Heart left ventricle (tissue), 16 donors: ENCODE data around the gene RPAP2. TPM values are rescaled to one million over a fixed set of nuclear protein-coding genes. Genes with fewer than 3 reads are reported as not detected.

Experiments used
- ATAC-seq, 4 donors: fragments of 200-7000 bp; cut with Tn5 transposase; one replicate each; pipeline ENCODE4 v1.9.1; 2020 to 2022; ENCODE audit warnings: moderate library complexity in 4 of 4, mild to moderate bottlenecking in 3 of 4, moderate number of reproducible peaks in 1 of 4
- DNase-seq, 5 donors: peaks; one replicate each; pipeline ENCODE4 v3.0.0-alpha.2; 2020
- H3K27ac ChIP-seq, 12 donors: fragments of 200-600 bp; sonication (generic) in 4 of 12; one replicate each; pipeline versions ENCODE4 v1.5.0 to v1.8.0; 2016 to 2022; ENCODE audit warnings: mild to moderate bottlenecking in 2 of 12
- H3K27me3 ChIP-seq, 9 donors: fragments of 200-600 bp; sonication (generic) in 2 of 9; one replicate each; pipeline versions ENCODE4 v1.5.1 to v1.8.0; 2016 to 2022; ENCODE audit warnings: mild to moderate bottlenecking in 3 of 9
- H3K36me3 ChIP-seq, 9 donors: fragments of 200-600 bp; sonication (generic) in 2 of 9; one replicate each; pipeline versions ENCODE4 v1.5.0 to v1.8.0; 2018 to 2022; ENCODE audit warnings: mild to moderate bottlenecking in 2 of 9
- H3K4me1 ChIP-seq, 12 donors: fragments of 200-600 bp; sonication (generic) in 4 of 12; one replicate each; pipeline versions ENCODE4 v1.5.0 to v1.8.0; 2016 to 2022; ENCODE audit warnings: mild to moderate bottlenecking in 3 of 12
- H3K4me3 ChIP-seq, 12 donors: fragments of 200-600 bp; sonication (generic) in 4 of 12; one replicate each; pipeline versions ENCODE4 v1.5.0 to v1.8.0; 2017 to 2022; ENCODE audit warnings: mild to moderate bottlenecking in 9 of 12, moderate library complexity in 4 of 12
- H3K9me3 ChIP-seq, 12 donors: fragments of 200-600 bp; sonication (generic) in 4 of 12; one replicate each; pipeline versions ENCODE4 v1.5.0 to v1.8.0; 2016 to 2022; ENCODE audit warnings: mild to moderate bottlenecking in 1 of 12
- CTCF ChIP-seq, 12 donors: fragments of 200-600 bp; sonication (generic) in 4 of 12; IDR thresholded peaks; one replicate each; pipeline versions ENCODE4 v1.5.0 to v1.8.0; 2018 to 2022; ENCODE audit warnings: antibody characterized with exemption in 12 of 12, mild to moderate bottlenecking in 5 of 12
- POLR2A ChIP-seq, 2 donors: fragments of 450-650 bp; IDR thresholded peaks; one replicate each; pipeline ENCODE4 v1.6.1; 2017; ENCODE audit warnings: antibody characterized with exemption in 2 of 2, mild to moderate bottlenecking in 2 of 2, moderate library complexity in 2 of 2
- WGBS, 4 donors: extraction: QIAGEN DNeasy Blood & Tissue Kit in 2 of 4; methylation state at CpG; one replicate each; pipeline versions ENCODE4 v1.1.5 to v1.1.7; 2013 to 2018; 5-methylcytosine and 5-hydroxymethylcytosine counted together
- intact Hi-C, 10 donors: fragments of 100-400 bp; cut with DNase I; formaldehyde crosslinking; loops; one replicate each; pipeline versions ENCODE4 v1.11.1 to v1.14.2; 2022
- polyA plus RNA-seq, 2 donors: library from polyadenylated mRNA; stranded (reverse); fragments of 200-250 nt; gene quantifications; one replicate each; pipeline ENCODE4 v1.2.3, GENCODE V29; 2013
- total RNA-seq, 9 donors: library from RNA; depleted of rRNA in 2 of 9; stranded (reverse); fragments of >200 nt in 2 of 9; fragmentation: NEBNext Ultra II Directional in 3 of 9; extraction: Animal tissue kit (Norgen Biotek cat#: 25700) in 3 of 9; gene quantifications; one replicate each; pipeline versions ENCODE4 v1.1.0 to v1.2.4, GENCODE V29; 2016 to 2023
- donor health status: ischemic (EF 13 %, LVEDD 7.1; RV severe dilation, severe dysfunction).
- donor health status: healthy with polysubstance abuse.
- donor health status: DM: no; HTN: yes; CAD: no.
- donor health status: DM: no; HTN: no; CAD: no.
- donor health status: ischemic (EF 25% LVEDD 6.9; RV normal size, moderate dysfunction).
- donor health status: ischemic (EF 25% LVEDD 5.7; RV mildly dilated, moderate dysfunction).
- donor health status: healthy.
- donor health status: DM: yes; HTN: yes; CAD: no.
- donor health status: ischemic (EF 35%, LVEDD 5.7; RV mildly dilated, moderate dysfunction).
- donor health status: nonischemic (EF 11% LVEDD 7.7; RV severe dilation, severe dysfunction).
- donor health status: DM: yes; HTN: yes; CAD: no.
- donor health status: PGD.
- donor health status: ischemic (EF 29% LVEDD 5.4; RV normal size, mild dysfunction).
- donor health status: nonischemic (EF 23%, LVEDD 6.1; RV moderate dilation, normal function).

Gene RPAP2
- total and polyA plus RNA-seq, 11 donors, result 6.7 to 27.7 (median 23.2) TPM

GRCh38 chr1:92443893-92444292, 145.0 kb downstream of the RPAP2 start:
- H3K27ac ChIP-seq, result no peak overlapping the region
- DNase-seq (no peak), ATAC-seq (no peak)
- H3K4me1 ChIP-seq, result peaks cover 0 to 5% (median 0%) of the 10 kb centered on the region in 12 donors
- H3K9me3 ChIP-seq, result no peaks in the 10 kb centered on the region
- WGBS, 4 donors, result 70 to 80% (median 75%) methylated on average over 3 of the region's 3 CpGs
- no peak for TF ChIP-seq POLR2A (IDR thresholded peaks at IDR 0.05)
- TF ChIP-seq CTCF (IDR thresholded peaks at IDR 0.05), result no peak
- no peaks in the 10 kb centered on the region for H3K27me3 ChIP-seq
- H3K36me3 ChIP-seq, result no peaks in the 10 kb centered on the region
- intact Hi-C loops, result no loop called here
- no peak overlapping the region for H3K4me3 ChIP-seq

GRCh38 chr1:92444351-92444750, 145.5 kb downstream of the RPAP2 start:
- DNase-seq, result no peak
- 50 to 69% (median 67%) methylated on average over 1 of the region's 1 CpG for WGBS, 4 donors
- no peaks in the 10 kb centered on the region for H3K27me3 ChIP-seq
- TF ChIP-seq POLR2A (IDR thresholded peaks at IDR 0.05), result no peak
- TF ChIP-seq CTCF (IDR thresholded peaks at IDR 0.05), result no peak
- no peak for ATAC-seq
- no peak overlapping the region for H3K4me3 ChIP-seq
- peaks cover 0 to 5% (median 0%) of the 10 kb centered on the region in 12 donors for H3K4me1 ChIP-seq
- H3K9me3 ChIP-seq, result peaks cover 0 to under 1% (median 0%) of the 10 kb centered on the region in 12 donors
- no peaks in the 10 kb centered on the region for H3K36me3 ChIP-seq
- no peak overlapping the region for H3K27ac ChIP-seq
- intact Hi-C loops, result no loop called here

GRCh38 chr1:92445865-92446264, 147.0 kb downstream of the RPAP2 start:
- DNase-seq, result no peak
- ATAC-seq, result no peak
- Histone ChIP-seq H3K27me3 (no peaks in the 10 kb centered on the region), H3K4me1 (peaks cover 0 to 5% (median 0%) of the 10 kb centered on the region in 12 donors), H3K36me3 (no peaks in the 10 kb centered on the region), H3K9me3 (peaks cover 0 to 5% (median 0%) of the 10 kb centered on the region in 12 donors), H3K27ac (no peak overlapping the region), H3K4me3 (no peak overlapping the region)
- no peak for TF ChIP-seq POLR2A (IDR thresholded peaks at IDR 0.05)
- TF ChIP-seq CTCF (IDR thresholded peaks at IDR 0.05), result no peak
- 91 to 97% (median 95%) methylated on average over 2 of the region's 2 CpGs for WGBS, 4 donors
- intact Hi-C loops, result no loop called here

GRCh38 chr1:92446546-92446945, 147.7 kb downstream of the RPAP2 start:
- DNase-seq (no peak), ATAC-seq (no peak)
- Histone ChIP-seq H3K27me3 (no peaks in the 10 kb centered on the region), H3K4me1 (peaks cover 0 to 5% (median 0%) of the 10 kb centered on the region in 12 donors), H3K27ac (no peak overlapping the region), H3K36me3 (no peaks in the 10 kb centered on the region), H3K9me3 (peaks cover 0 to 5% (median 0%) of the 10 kb centered on the region in 12 donors), H3K4me3 (no peak overlapping the region)
- WGBS, 4 donors, result 22 to 32% (median 25%) methylated on average over 2 of the region's 2 CpGs
- TF ChIP-seq POLR2A (IDR thresholded peaks at IDR 0.05), result no peak
- intact Hi-C loops, result no loop called here

GRCh38 chr1:92447033-92447681, 148.3 kb downstream of the RPAP2 start:
- peaks cover 0 to 5% (median 0%) of the 10 kb centered on the region in 12 donors for H3K9me3 ChIP-seq
- no peak overlapping the region for H3K4me3 ChIP-seq
- intact Hi-C loops, result no loop called here

More at GRCh38 chr1:92447033-92447681, 148.3 kb downstream of the RPAP2 start:
- DNase-seq, result no peak
- Histone ChIP-seq H3K27ac (no peak overlapping the region), H3K27me3 (no peaks in the 10 kb centered on the region), H3K4me1 (peaks cover 0 to 5% (median 0%) of the 10 kb centered on the region in 12 donors), H3K36me3 (no peaks in the 10 kb centered on the region)
- no peak for TF ChIP-seq POLR2A (IDR thresholded peaks at IDR 0.05)
- no peak for TF ChIP-seq CTCF (IDR thresholded peaks at IDR 0.05)
- no peak for ATAC-seq
- WGBS, 4 donors, result 57 to 67% (median 60%) methylated on average over 3 of the region's 3 CpGs
